Rectal smooth muscle tissue (tissue), 1 donor: ENCODE data around the gene THAP7.

ENCODE experiments used
- H3K27ac ChIP-seq: one replicate; pipeline ENCODE4 v1.7.0; 2013; ENCODE audit warnings: low read depth, low read length, inconsistent platforms
- H3K27me3 ChIP-seq: one replicate; pipeline ENCODE4 v1.7.0; 2013; ENCODE audit warnings: low read length; ENCODE audit not compliant: control insufficient read depth, insufficient read depth
- H3K36me3 ChIP-seq: one replicate; pipeline ENCODE4 v1.7.0; 2013; ENCODE audit warnings: low read length; ENCODE audit not compliant: control insufficient read depth, insufficient read depth
- H3K4me1 ChIP-seq: one replicate; pipeline ENCODE4 v1.7.0; 2013; ENCODE audit warnings: low read length; ENCODE audit not compliant: control insufficient read depth, insufficient read depth
- H3K4me3 ChIP-seq: one replicate; pipeline ENCODE4 v1.7.0; 2013; ENCODE audit warnings: low read length
- H3K9ac ChIP-seq: one replicate; pipeline ENCODE4 v1.7.0; 2013; ENCODE audit warnings: low read length

The THAP7 gene

DNA sequence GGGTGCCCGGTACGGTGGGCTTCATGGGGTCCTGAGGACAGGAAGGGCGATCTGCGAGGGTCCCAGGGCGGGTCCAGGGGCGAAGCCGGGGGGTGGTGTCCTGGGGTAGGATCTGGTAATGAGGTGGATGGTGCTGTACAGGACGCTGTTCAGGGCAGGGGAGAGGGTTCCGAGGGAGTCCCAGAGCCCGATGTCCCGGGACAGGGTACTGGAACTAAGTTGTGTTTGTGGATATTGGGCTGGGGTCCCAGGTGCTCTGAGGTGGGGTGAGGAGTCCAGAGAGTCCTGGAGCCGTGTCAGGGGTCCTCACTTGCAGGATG lies 19.4 kb downstream of the THAP7 start:
- H3K9ac ChIP-seq: peak overlapping the region; percentile 57
- peak overlapping the region; percentile 81 for H3K27ac ChIP-seq

DNA sequence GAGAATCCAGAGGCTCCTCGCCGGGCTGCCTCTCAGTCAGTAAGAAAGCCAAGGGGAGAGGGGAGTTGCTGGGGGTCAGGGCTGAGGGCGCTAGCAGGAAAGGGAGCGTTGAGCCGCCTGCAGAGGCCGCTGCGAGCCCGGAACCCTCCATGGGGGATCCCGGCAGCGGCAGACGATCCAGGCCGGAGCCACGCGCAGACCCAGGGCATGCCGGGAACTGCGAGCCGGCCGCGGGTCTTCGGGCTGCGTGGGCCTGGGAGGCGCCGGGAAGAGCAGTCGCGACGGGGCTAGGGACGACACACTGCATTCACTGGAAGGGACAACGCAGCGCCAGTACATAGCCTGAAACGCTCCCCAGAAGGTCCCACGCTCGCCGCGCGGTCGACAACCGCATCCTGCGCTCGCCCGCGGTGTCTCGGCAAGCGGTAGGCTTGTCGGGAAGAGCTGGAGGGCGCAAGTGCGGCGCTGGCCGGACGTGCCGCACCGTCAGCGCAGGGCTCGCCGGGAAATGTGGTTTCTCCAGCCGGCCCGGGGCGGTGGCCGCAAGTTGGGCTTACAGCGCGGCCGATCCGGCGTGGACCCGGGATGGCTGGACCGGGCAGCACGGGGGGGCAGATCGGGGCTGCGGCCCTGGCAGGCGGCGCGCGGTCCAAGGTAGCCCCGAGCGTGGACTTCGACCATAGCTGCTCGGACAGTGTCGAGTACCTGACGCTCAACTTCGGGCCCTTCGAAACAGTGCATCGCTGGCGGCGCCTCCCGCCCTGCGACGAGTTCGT lies 19.9 kb downstream of the THAP7 start, which contains the start of gene LZTR1:
LZTR1 (plus strand) TSS at position 511 of the 776 bp plus-strand sequence; CDS start at position 586, 75 bp downstream.
- Histone ChIP-seq H3K4me1 (peaks cover 19% of the 10 kb centered on the region), H3K9ac (peak within 1 kb of the TSS; percentile 57), H3K27ac (peak within 1 kb of the TSS; percentile 81), H3K4me3 (peak within 1 kb of the TSS; percentile 90), H3K36me3 (peaks cover 13% of the 10 kb centered on the region), H3K27me3 (no peaks in the 10 kb centered on the region)

More for the DNA sequence above, 19.4 kb downstream of the THAP7 start:
- Histone ChIP-seq H3K4me3 (peak overlapping the region; percentile 90), H3K4me1 (peaks cover 19% of the 10 kb centered on the region), H3K36me3 (peaks cover 13% of the 10 kb centered on the region), H3K27me3 (no peaks in the 10 kb centered on the region)

DNA sequence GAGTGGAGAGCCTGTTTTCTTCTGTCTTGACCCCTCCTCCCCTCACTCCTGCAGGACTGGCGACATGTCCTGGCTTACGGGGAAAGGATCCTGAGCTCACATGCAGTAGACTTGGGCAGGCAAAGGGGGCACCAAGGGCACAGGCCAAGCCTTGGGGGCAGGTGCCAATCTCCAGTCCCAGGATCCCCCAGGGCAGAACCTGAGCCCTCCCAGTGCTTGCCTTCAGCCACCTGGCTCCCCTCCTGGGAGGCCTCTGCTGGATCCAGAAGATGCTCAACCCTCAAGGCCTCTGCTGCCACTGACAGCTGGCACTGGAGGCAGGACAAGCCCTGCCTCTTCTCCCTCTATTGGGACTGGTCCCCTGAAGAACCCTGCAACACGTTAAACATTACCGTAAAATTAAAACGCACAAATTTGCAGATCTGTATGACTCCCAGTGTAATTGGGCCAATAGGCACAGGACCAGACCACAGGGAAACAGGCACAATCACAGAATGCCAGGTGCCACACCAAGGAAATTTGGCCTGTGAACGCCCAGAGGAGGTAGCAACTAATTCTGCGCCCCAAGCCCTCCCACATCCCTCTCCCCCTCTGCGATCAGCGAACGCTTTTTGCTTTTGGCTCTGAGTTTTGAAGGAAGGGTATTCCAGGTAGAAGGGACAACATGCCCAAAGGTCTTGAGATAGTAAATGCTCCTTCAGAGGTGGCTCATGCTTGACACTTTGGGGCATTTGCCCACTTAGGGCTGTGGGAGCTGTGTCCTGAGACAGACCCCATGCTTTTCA lies 20.8 kb downstream of the THAP7 start:
- Histone ChIP-seq H3K27me3 (no peaks in the 10 kb centered on the region), H3K9ac (peak overlapping the region; percentile 39), H3K4me1 (peaks cover 19% of the 10 kb centered on the region)

DNA sequence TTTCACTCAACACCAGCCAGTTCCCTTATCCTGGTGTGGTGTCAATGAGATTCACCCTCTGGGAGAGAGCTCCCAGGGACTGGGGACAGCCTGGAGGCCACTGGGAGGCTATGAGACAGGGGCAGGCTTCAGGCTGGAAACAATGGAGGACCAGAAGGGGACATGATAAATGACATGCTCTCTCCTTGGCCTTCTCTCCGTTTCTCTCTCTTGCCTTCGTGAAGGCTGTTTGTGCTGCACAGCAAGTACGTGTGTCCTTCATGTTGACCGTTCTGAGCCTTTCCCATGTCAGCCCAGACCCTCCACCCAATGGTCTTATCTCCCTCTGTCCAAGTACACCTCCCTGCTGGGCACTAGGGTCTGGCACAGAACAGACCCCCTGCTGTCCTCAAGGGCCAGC lies 21.4 kb downstream of the THAP7 start:
- no peak overlapping the region for H3K27ac ChIP-seq
- no peak overlapping the region for H3K4me3 ChIP-seq
- peaks cover 8% of the 10 kb centered on the region for H3K36me3 ChIP-seq
- H3K27me3 ChIP-seq: no peaks in the 10 kb centered on the region
- H3K9ac ChIP-seq: no peak overlapping the region
- H3K4me1 ChIP-seq: peaks cover 19% of the 10 kb centered on the region

More for the DNA sequence above, 20.8 kb downstream of the THAP7 start:
- H3K4me3 ChIP-seq: peak overlapping the region; percentile 90
- peak overlapping the region; percentile 81 for H3K27ac ChIP-seq
- H3K36me3 ChIP-seq: peaks cover 11% of the 10 kb centered on the region

DNA sequence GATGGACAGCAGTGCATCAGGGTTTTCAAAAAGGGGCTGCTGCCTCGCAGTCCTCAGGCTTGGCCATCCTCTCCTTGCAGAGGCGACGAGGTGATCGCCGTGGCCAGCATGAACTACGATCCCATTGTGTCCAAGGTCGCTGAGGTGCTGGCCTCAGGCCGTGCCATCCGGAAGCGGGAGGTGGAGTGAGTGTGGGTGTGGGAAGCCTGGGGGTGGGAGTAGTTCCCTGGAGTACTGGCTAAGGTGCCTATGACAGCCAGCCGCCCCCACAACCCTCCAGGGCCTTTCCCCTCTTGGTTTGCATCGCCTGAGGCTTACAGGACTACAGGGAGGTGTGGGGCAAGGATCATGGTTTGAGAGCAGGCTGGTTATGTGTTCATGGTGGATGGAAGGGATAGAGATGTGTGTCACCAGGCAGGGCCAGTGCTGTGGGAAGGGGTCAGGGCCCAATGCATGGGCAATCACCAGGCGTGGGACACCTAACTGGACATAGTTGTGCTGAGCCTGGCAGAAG lies 21.9 kb downstream of the THAP7 start:
- Histone ChIP-seq H3K9ac (no peak overlapping the region), H3K27me3 (no peaks in the 10 kb centered on the region), H3K27ac (no peak overlapping the region), H3K4me1 (peaks cover 19% of the 10 kb centered on the region), H3K4me3 (peak overlapping the region; percentile 48), H3K36me3 (peaks cover 5% of the 10 kb centered on the region)

DNA sequence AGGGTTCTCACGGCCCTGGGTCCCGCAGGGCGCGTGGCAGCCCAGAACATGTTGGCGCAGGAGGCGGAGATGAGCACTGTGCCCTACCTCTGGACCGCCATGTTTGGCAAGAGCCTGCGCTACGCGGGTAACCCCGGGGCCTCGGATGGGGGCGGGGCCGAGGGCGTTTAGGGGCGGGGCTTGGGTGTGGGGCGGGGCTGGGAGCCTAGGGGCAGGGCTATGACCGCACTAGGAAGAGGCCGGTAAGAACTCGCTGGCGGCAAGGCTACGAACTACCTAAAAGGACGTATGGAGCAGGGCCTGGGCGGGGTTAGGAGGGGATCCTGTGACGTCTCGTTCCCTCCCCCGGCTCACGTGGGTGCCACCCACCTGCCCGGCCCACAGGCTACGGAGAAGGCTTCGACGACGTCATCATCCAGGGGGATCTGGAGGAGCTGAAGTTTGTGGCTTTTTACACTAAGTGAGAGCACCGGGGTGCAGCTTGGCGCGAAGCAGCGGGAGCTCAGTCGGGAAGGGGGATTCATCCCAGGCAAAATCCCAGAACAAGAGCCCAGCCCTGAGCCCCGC lies 22.6 kb downstream of the THAP7 start:
- Histone ChIP-seq H3K4me3 (peak overlapping the region; percentile 48), H3K27me3 (no peaks in the 10 kb centered on the region), H3K9ac (no peak overlapping the region), H3K36me3 (peaks cover 5% of the 10 kb centered on the region), H3K27ac (no peak overlapping the region), H3K4me1 (peaks cover 19% of the 10 kb centered on the region)

DNA sequence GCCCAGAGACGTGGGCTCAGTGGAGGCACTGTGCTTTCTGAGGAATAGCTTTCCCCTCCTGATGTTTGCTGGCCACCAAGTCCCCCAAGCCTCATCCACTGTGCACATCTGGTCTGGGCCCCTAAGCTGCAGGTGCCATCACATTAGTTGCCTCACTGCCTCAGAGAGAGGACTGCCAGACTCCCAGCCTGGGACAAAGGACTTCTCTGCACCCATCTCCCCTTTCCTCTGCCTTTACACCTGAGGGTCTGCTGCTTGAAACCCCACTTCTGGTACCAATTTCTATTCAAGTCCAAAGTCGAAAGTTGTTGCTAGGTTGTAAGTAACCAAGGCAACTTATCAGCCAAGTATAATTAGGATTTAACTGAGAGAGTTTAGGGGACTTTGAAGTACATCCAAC lies 23.5 kb downstream of the THAP7 start:
- H3K4me3 ChIP-seq: no peak overlapping the region
- H3K27ac ChIP-seq: no peak overlapping the region
- no peak overlapping the region for H3K9ac ChIP-seq
- H3K36me3 ChIP-seq: peaks cover 5% of the 10 kb centered on the region
- no peaks in the 10 kb centered on the region for H3K27me3 ChIP-seq
- peaks cover 19% of the 10 kb centered on the region for H3K4me1 ChIP-seq

DNA sequence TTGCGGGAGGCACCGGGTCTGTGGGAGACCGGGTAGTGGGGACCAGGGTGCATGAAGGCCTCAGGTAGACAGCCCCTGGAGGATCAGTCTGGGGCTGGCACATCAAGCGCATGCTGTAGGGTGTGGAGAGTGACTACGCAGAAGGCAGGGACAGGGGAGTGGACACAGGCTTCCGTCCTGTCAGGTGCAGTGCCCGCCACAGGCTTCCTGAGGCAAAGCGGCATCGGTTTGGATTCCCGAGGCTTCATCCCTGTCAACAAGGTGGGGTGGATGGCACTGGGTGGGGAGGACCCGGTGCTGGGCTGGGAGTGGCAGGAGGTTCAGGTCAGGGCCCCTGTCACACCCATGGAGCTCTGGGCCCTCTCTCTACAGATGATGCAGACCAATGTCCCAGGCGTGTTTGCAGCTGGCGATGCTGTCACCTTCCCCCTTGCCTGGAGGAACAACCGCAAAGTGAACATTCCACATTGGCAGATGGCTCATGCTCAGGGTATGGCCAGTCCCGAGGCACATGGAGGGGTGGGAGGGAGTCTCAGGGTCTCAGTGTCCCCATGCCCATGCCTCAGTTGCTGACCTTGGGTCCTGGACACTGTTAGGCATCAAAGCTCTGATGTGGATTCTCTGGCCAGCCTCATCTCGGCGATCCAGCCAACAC lies 24.3 kb downstream of the THAP7 start:
- H3K27me3 ChIP-seq: no peaks in the 10 kb centered on the region
- peaks cover 13% of the 10 kb centered on the region for H3K4me1 ChIP-seq
- no peak overlapping the region for H3K9ac ChIP-seq
- H3K27ac ChIP-seq: no peak overlapping the region
- peaks cover 5% of the 10 kb centered on the region for H3K36me3 ChIP-seq
- no peak overlapping the region for H3K4me3 ChIP-seq

DNA sequence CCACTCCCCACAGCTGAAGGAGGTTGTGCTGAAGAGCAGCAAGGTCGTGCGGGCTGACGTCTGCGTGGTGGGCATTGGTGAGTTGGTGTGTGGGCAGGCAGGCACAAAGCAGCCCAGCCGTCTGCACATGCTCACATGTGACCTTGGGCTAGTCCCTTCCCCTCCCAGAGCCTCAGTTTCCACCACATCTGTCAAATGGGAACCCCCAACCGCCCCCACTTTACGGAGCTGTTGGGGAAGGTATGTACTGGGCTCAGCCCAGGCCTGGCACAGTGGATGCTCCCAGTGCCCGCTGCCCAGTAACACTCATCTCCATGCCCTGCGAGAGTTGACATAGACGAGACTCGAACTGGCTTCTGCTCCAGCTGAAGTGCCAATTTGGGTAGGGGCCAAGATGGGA lies 24.9 kb downstream of the THAP7 start:
- Histone ChIP-seq H3K9ac (no peak overlapping the region), H3K27ac (no peak overlapping the region), H3K27me3 (no peaks in the 10 kb centered on the region), H3K4me3 (no peak overlapping the region), H3K36me3 (peaks cover 5% of the 10 kb centered on the region), H3K4me1 (peaks cover 13% of the 10 kb centered on the region)

DNA sequence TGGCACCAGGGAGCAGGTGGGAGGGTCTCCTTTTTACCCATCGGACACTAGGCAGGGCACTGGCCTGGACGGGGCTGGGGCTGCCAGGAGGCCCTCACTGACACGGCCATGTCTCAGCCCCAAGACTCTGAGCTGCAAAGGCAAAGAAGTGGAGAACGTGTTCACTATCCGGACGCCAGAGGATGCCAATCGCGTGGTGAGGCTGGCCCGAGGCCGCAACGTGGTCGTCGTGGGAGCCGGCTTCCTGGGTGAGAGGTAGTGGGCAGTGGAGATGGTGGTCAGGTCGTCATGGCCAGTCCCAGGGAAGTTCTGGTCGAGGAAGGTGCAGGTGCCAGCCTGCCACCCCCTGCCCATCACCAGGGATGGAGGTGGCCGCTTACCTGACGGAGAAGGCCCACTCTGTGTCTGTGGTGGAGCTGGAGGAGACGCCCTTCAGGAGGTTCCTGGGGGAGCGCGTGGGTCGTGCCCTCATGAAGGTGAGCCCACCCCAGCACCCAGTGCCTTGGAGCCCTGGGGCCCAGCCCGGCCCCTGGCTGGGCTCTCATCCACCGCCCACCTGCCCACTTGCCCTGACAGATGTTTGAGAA lies 25.5 kb downstream of the THAP7 start:
- Histone ChIP-seq H3K4me3 (no peak overlapping the region), H3K36me3 (peaks cover 5% of the 10 kb centered on the region), H3K4me1 (peaks cover 9% of the 10 kb centered on the region), H3K27ac (no peak overlapping the region), H3K27me3 (no peaks in the 10 kb centered on the region), H3K9ac (no peak overlapping the region)

DNA sequence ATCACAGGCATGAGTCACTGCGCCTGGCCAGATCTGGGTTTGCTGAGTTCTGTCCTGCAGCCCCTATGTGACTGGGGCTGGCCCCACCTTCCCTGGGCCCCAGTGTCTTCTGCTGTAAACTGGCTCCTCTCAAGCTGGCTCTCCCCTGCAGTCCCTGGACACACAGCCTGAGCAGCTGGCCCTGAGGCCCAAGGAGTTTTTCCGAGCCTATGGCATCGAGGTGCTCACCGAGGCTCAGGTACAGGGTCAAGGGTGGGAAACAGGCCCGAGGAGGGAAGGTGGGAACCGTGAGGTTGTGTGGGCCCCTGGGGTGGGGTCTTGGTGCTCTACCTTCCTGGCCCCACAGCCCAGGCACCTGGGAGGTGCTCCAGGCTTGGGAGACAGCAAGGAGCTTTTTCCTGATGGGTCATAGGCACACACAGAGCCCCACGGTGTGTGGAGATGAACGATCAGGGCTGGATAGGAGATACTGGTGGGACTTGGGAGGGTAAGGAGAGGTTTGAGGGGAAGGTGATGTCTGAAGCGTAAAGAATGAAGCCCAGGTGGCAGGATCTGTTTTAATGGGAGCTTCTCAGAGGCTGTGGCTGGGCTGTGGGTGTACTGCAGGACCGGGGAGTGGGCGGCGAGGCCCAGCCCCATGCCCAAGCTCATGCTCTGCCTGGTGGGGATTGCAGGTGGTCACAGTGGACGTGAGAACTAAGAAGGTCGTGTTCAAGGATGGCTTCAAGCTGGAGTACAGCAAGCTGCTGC lies 26.2 kb downstream of the THAP7 start:
- Histone ChIP-seq H3K9ac (no peak overlapping the region), H3K36me3 (peaks cover 5% of the 10 kb centered on the region), H3K4me1 (peaks cover 3% of the 10 kb centered on the region), H3K4me3 (no peak overlapping the region), H3K27ac (no peak overlapping the region), H3K27me3 (no peaks in the 10 kb centered on the region)
